PC-9 (cell line): Measurements from ENCODE around the gene PRKAG2.

Experiments used
- EZH2 ChIP-seq: fragments of 200-600 bp; sonication (generic); IDR thresholded peaks from 2 replicates; pipeline ENCODE4 v1.8.0; 2017; ENCODE audit warnings: antibody characterized with exemption, low read depth
- TF ChIP-seq, protein P1 (sequence below): fragments of 200-600 bp; sonication (generic); conservative IDR thresholded peaks from 2 replicates; pipeline ENCODE4 v1.6.1; 2017; ENCODE audit warnings: mixed run types, antibody characterized with exemption, mild to moderate bottlenecking, moderate library complexity

DNA sequence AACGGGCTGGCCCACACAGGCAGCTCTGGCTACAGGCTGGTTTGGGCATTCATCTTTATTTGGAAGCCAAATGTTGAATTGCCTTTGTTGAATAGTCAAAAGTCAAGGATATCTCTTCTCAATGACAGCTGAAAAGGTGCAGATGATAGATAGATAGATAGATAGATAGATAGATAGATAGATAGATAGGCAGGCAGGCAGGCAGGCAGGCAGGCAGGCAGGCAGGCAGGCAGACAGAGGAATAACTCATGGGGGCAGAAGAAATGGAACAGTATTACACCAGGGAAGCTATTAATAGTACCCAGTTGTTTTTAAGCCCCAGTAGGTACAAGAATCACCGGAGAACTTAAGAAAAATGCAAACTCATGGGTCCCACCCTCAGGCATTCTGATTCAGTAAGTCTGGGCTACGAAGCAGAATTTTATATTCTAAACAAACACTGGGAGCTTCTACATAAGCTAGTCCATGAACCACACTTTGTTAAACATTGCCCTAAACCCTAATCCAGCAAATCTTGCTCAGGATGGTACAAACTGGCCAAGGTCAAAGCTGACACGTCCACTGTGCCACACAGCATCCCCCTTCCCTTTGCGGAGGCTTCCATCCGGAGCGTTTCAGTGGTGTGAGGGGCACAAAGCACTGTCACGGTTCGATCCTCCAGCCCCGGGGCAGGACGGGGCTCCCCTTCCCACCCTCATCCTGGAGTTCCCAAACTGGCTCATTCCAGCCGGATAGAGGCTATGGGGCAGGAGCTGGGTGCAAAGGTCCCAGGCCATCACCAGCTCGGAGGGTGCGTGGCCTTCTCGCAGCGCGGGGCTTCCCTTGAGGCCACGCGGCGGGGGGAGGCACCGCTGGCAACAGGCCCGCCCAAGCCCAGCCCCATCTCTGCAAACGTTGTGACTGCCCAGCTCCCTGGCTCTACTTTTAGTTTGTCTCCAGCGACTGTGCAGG lies 6.7 kb downstream of the PRKAG2 start:
- no peak for TF ChIP-seq EZH2
- TF ChIP-seq, protein P1, sequence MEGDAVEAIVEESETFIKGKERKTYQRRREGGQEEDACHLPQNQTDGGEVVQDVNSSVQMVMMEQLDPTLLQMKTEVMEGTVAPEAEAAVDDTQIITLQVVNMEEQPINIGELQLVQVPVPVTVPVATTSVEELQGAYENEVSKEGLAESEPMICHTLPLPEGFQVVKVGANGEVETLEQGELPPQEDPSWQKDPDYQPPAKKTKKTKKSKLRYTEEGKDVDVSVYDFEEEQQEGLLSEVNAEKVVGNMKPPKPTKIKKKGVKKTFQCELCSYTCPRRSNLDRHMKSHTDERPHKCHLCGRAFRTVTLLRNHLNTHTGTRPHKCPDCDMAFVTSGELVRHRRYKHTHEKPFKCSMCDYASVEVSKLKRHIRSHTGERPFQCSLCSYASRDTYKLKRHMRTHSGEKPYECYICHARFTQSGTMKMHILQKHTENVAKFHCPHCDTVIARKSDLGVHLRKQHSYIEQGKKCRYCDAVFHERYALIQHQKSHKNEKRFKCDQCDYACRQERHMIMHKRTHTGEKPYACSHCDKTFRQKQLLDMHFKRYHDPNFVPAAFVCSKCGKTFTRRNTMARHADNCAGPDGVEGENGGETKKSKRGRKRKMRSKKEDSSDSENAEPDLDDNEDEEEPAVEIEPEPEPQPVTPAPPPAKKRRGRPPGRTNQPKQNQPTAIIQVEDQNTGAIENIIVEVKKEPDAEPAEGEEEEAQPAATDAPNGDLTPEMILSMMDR, result no peak
